Measurements from ENCODE around the gene TMEM30A.

DNA sequence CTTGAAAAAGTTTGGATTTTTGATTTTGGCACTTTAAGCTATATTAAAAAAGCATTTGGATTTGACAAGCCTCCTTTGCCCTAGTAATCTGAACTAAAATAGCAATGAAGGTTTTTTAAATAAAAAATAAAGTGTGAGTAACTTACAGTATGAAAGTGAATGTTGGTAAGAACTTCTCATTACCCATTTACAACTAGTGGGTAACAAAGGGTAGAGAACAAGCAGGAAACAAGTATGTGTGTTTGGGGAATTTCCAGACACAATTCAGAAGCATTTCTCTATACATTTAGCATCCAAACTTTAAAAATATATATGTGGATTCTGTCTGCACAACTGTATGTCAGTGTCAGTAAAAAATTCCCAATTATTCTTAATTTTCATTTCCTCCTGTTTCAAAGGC, 2.9 kb downstream of the TMEM30A start:
- no peak for TF ChIP-seq EZH2 (IDR thresholded peaks at IDR 0.05; ENCODE audit: borderline replicate concordance, low read depth, low read length, severe bottlenecking)
- no peak for TF ChIP-seq POLR2AphosphoS5 (IDR thresholded peaks at IDR 0.05; ENCODE audit: insufficient read depth, low read depth, low read length)
- TF ChIP-seq, protein P1, sequence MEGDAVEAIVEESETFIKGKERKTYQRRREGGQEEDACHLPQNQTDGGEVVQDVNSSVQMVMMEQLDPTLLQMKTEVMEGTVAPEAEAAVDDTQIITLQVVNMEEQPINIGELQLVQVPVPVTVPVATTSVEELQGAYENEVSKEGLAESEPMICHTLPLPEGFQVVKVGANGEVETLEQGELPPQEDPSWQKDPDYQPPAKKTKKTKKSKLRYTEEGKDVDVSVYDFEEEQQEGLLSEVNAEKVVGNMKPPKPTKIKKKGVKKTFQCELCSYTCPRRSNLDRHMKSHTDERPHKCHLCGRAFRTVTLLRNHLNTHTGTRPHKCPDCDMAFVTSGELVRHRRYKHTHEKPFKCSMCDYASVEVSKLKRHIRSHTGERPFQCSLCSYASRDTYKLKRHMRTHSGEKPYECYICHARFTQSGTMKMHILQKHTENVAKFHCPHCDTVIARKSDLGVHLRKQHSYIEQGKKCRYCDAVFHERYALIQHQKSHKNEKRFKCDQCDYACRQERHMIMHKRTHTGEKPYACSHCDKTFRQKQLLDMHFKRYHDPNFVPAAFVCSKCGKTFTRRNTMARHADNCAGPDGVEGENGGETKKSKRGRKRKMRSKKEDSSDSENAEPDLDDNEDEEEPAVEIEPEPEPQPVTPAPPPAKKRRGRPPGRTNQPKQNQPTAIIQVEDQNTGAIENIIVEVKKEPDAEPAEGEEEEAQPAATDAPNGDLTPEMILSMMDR (IDR thresholded peaks at IDR 0.05; ENCODE audit: extremely low read depth in 1 of 2, insufficient read depth in 1 of 2, low read depth in 1 of 2, low read length in 2 of 2), result no peak
- TF ChIP-seq, protein P2, sequence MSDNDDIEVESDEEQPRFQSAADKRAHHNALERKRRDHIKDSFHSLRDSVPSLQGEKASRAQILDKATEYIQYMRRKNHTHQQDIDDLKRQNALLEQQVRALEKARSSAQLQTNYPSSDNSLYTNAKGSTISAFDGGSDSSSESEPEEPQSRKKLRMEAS (IDR thresholded peaks at IDR 0.05; ENCODE audit: insufficient read depth, insufficient read length), result no peak
- TF ChIP-seq POLR2A (IDR thresholded peaks at IDR 0.05; ENCODE audit: low read depth, low read length), result no peak
- TF ChIP-seq FOS (IDR thresholded peaks at IDR 0.05; ENCODE audit: borderline replicate concordance, insufficient read depth, low read length), result no peak
- no peak for TF ChIP-seq MYC (IDR thresholded peaks at IDR 0.05; ENCODE audit: low read depth, low read length)

Data from endothelial cell of umbilical vein (primary cell).